ENCODE results near the gene FIBP. TPM values are rescaled to one million over a fixed set of nuclear protein-coding genes. Genes with fewer than 3 reads are reported as not detected.

FIBP gene
- total RNA-seq, 4 donors from 2014 or later: 33.2 to 74.3 (median 48.6) TPM

- intact Hi-C loops (cut with DNase I): no loop called here
- no peak for DNase-seq (ENCODE audit: extremely low spot score)
Measured at GRCh38 chr11:65880844-65881421, 7.3 kb downstream of the FIBP start.

GRCh38 chr11:65880027-65880426, 8.2 kb downstream of the FIBP start:
- H3K27me3 ChIP-seq: no peaks in the 10 kb centered on the region
- TF ChIP-seq POLR2AphosphoS5 (IDR thresholded peaks at IDR 0.05) (no peak), EP300 (IDR thresholded peaks at IDR 0.05) (no peak), POLR2A (IDR thresholded peaks at IDR 0.05; ENCODE audit: low read depth) (no peak)
- 86% methylated on average over 5 of the region's 7 CpGs for WGBS
- intact Hi-C loops (cut with DNase I): no loop called here
- H3K27ac ChIP-seq (replicated peaks in 1 of 4): no peak overlapping the region
- DNase-seq (ENCODE audit: extremely low spot score): no peak
- H3K36me3 ChIP-seq: peaks cover 8 to 33% (median 28%) of the 10 kb centered on the region in 4 donors
- H3K9me3 ChIP-seq: no peaks in the 10 kb centered on the region
- H3K4me1 ChIP-seq: peaks cover 4 to 11% (median 10%) of the 10 kb centered on the region in 4 donors
- H3K4me3 ChIP-seq: no peak overlapping the region

More at GRCh38 chr11:65880844-65881421, 7.3 kb downstream of the FIBP start:
- no peaks in the 10 kb centered on the region for H3K9me3 ChIP-seq
- peaks cover 5 to 19% (median 12%) of the 10 kb centered on the region in 4 donors for H3K4me1 ChIP-seq
- TF ChIP-seq POLR2AphosphoS5 (IDR thresholded peaks at IDR 0.05) (no peak), POLR2A (IDR thresholded peaks at IDR 0.05; ENCODE audit: low read depth) (no peak), EP300 (IDR thresholded peaks at IDR 0.05) (no peak)
- TF ChIP-seq, protein P1, sequence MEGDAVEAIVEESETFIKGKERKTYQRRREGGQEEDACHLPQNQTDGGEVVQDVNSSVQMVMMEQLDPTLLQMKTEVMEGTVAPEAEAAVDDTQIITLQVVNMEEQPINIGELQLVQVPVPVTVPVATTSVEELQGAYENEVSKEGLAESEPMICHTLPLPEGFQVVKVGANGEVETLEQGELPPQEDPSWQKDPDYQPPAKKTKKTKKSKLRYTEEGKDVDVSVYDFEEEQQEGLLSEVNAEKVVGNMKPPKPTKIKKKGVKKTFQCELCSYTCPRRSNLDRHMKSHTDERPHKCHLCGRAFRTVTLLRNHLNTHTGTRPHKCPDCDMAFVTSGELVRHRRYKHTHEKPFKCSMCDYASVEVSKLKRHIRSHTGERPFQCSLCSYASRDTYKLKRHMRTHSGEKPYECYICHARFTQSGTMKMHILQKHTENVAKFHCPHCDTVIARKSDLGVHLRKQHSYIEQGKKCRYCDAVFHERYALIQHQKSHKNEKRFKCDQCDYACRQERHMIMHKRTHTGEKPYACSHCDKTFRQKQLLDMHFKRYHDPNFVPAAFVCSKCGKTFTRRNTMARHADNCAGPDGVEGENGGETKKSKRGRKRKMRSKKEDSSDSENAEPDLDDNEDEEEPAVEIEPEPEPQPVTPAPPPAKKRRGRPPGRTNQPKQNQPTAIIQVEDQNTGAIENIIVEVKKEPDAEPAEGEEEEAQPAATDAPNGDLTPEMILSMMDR (IDR thresholded peaks at IDR 0.05): no peak
- WGBS: 61% methylated on average over 7 of the region's 7 CpGs
- peaks cover 8 to 42% (median 37%) of the 10 kb centered on the region in 4 donors for H3K36me3 ChIP-seq
- no peaks in the 10 kb centered on the region for H3K27me3 ChIP-seq
- H3K4me3 ChIP-seq: no peak overlapping the region
- H3K27ac ChIP-seq (replicated peaks in 1 of 4): no peak overlapping the region

DNA sequence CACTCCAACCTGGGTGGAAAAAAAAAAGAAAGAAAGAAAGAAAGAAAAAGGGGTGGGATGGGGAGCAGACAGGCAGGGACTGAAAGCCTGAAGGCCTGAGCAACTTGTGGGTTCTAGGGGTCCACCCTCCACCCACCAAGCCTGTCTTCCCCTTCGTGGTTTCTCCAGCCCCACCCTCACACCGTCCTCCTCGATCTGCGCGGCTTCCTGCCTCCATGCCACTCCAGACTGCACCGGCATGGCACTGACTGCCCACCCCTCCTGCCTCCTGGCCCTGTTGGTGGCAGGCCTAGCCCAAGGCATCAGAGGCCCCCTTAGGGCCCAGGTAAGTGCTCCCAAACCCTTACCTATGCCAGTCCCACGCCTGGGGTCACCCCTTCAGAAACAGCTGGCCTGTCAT, 8.7 kb downstream of the FIBP start, which contains the start of gene CTSW:
CTSW (plus strand) TSS at position 221 of the 400 bp plus-strand sequence; CDS start at position 239, 18 bp downstream.
- intact Hi-C loops (cut with DNase I): no loop called here
- WGBS: 65% methylated on average over 7 of the region's 7 CpGs
- H3K4me3 ChIP-seq: no peak within 1 kb of the TSS
- peaks cover 0 to 7% (median 6%) of the 10 kb centered on the region in 4 donors for H3K4me1 ChIP-seq
- H3K27ac ChIP-seq (replicated peaks in 1 of 4): no peak within 1 kb of the TSS
- H3K36me3 ChIP-seq: peaks cover 8 to 29% (median 26%) of the 10 kb centered on the region in 4 donors
- DNase-seq (ENCODE audit: extremely low spot score): no peak
- no peak for TF ChIP-seq EP300 (IDR thresholded peaks at IDR 0.05)
- TF ChIP-seq POLR2AphosphoS5 (IDR thresholded peaks at IDR 0.05): peak in 1 of 2 donors; percentile 5
- H3K9me3 ChIP-seq: no peaks in the 10 kb centered on the region
- H3K27me3 ChIP-seq: no peaks in the 10 kb centered on the region

- TF ChIP-seq, protein P1 (IDR thresholded peaks at IDR 0.05): peak in 1 of 3 experiments; percentile 5
- TF ChIP-seq POLR2AphosphoS5 (IDR thresholded peaks at IDR 0.05): peak; percentile 98 to 99
- peak; percentile 75 for TF ChIP-seq POLR2A (IDR thresholded peaks at IDR 0.05; ENCODE audit: low read depth)
- TF ChIP-seq EP300 (IDR thresholded peaks at IDR 0.05): no peak
- intact Hi-C loops (cut with DNase I): no loop called here
- DNase-seq (ENCODE audit: extremely low spot score): peak; percentile 98
- H3K27me3 ChIP-seq: no peaks in the 10 kb centered on the region
- WGBS: 27% methylated on average over 16 of the region's 54 CpGs
- H3K9me3 ChIP-seq: no peaks in the 10 kb centered on the region
- peaks cover 0 to 27% (median 17%) of the 10 kb centered on the region in 4 donors for H3K36me3 ChIP-seq
- peak overlapping the region; percentile 92 to 99 (median 96) for H3K27ac ChIP-seq (replicated peaks in 1 of 4)
- peaks cover 26 to 46% (median 43%) of the 10 kb centered on the region in 4 donors for H3K4me1 ChIP-seq
- peak overlapping the region; percentile 64 to 83 (median 74) for H3K4me3 ChIP-seq
Measured at GRCh38 chr11:65873318-65874156, 14.7 kb downstream of the FIBP start.

- peaks cover 26 to 54% (median 49%) of the 10 kb centered on the region in 4 donors for H3K4me1 ChIP-seq
- DNase-seq (ENCODE audit: extremely low spot score): no peak
- intact Hi-C loops (cut with DNase I): no loop called here
Measured at GRCh38 chr11:65872586-65873317, 15.5 kb downstream of the FIBP start, which contains the start of gene EFEMP2. Gene EFEMP2 (minus strand): TSS chr11:65872800. CDS start chr11:65872354, 446 bp downstream.

More at GRCh38 chr11:65872586-65873317, 15.5 kb downstream of the FIBP start, which contains the start of gene EFEMP2:
- Histone ChIP-seq H3K27me3 (no peaks in the 10 kb centered on the region), H3K4me3 (peak within 1 kb of the TSS; percentile 64 to 83 (median 74)), H3K9me3 (no peaks in the 10 kb centered on the region), H3K27ac (replicated peaks in 1 of 4) (peak within 1 kb of the TSS; percentile 92 to 99 (median 96)), H3K36me3 (peaks cover 0 to 34% (median 25%) of the 10 kb centered on the region in 4 donors)
- TF ChIP-seq, protein P1 (IDR thresholded peaks at IDR 0.05): no peak
- TF ChIP-seq POLR2AphosphoS5 (IDR thresholded peaks at IDR 0.05): peak in 1 of 2 donors; percentile 16
- 3% methylated on average over 8 of the region's 69 CpGs for WGBS
